ENCODE results near the gene NPTX1.

NPTX1 gene

DNA sequence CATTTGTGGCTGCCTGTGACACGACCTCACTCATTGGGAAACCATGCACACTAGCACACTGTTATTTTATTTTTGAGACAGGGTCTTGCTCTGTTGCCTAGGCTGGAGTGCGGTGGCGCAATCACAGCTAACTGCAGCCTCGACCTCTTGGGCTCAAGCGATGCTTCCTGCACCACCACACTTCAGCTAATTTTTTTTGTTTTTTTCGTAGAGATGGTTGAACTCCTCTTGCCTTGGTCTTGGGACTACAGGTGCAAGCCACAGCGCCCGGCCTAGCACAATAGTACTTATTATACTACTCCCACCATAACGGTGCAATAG, 2.8 kb upstream of the NPTX1 start:
- in situ Hi-C loops (cut with MboI; ENCODE audit: low sequenced_read_pairs) = no loop called here

DNA sequence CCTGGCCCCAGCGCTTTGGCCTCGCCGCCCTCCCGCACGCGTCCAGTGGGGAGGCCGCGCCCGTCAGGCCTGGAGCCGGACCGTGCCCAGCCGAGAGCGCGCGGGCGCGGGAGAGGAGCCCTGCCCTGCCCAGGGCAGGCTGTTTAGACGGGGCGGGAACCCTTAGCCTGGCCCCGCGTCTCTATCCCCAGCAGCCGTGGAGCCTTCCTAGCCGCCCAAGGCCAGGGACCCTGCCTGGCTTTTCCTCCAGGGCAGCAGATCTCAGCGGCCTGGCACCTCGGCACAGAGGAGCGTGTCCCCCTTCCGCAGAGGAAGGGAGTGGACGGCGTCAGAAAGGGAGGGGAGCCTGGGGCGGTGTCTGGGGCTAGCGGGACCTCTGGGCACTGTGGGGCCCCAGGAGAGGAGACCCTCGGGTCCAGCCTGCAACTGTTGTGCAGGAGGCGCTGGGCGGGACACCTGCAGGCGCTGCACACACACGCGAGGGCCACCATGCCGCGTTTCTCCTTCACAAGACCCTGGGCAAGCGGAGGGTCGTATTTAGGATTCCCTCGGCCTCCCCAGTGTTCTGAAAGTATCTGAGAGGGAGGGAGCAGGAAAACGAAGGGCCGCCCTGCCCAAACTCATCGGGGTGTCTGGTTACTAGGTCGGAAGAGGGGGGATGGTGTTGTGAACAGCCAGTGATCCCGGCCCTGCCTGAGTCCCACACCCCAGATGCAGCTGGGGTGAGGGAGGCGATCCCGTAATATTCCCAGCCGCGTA, 2.3 kb upstream of the NPTX1 start:
- in situ Hi-C loops (cut with MboI; ENCODE audit: low sequenced_read_pairs) = no loop called here

GRCh38 chr17:80477647-80478478, 1.5 kb upstream of the NPTX1 start:
- in situ Hi-C loops (cut with MboI; ENCODE audit: low sequenced_read_pairs) = no loop called here

DNA sequence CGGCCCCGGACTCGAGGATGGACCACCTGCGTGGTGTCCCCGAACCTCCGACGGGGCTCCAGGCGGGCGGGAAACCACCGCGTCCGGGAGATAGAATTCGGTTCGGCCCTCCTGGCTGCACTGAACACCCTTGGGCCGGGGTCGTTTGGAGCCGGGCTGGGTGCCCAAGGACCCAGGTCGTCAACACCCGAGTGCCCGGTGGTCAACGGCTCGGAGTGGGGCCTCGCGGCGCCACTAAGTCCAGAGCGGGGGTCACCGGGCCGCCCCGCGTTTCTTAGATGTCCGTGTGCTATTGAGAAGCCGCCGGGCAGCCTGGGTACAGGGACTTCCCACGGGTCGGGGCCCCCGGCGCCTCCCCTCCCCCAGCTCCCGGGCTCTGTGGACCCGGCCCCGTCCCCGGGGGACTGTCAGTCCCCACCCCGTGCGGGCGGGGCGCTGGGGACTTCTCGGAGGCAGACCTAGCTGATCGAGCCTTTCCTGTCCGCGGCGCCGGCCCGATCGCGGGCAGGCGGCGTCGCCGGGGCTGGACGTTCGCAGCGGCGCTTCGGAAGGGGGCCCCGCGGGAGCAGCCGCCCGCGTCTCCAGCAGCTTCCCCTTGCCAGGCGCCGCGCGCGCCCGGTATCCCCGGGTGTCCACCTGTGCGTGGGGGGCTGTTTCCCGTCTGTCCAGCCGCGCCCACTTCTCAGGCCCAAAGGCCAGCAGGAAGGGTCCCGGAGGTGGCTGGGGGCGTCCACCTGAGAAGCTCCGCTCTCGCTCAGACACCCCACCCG, 655 bp upstream of the NPTX1 start:
- in situ Hi-C loops (cut with MboI; ENCODE audit: low sequenced_read_pairs) = no loop called here

- in situ Hi-C loops (cut with MboI; ENCODE audit: low sequenced_read_pairs) = no loop called here
Measured at GRCh38 chr17:80474961-80475909, 1.2 kb downstream of the NPTX1 start.

- in situ Hi-C loops (cut with MboI; ENCODE audit: low sequenced_read_pairs) = no loop called here
Measured at GRCh38 chr17:80474231-80474960, 2.0 kb downstream of the NPTX1 start.

DNA sequence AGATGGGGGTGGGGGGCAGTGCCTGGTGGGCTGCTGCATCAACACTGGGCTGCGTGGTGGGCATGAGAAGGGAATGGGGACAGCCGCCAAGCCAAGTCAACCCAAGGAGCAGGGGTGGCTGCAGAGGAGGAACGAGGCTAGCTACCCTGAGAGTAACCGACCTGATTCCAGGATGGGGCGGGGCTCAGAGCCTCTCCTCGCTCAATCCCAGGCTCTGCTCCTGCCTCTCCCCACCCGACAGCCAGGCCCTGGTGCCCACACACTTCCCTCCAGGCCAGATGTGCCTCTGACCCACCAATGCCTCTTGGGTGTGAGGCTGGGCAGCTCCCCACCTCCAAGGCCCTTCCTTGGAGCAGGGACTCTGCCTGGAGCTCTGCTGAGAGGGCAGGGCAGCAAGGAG, 2.7 kb downstream of the NPTX1 start:
- in situ Hi-C loops (cut with MboI; ENCODE audit: low sequenced_read_pairs) = no loop called here

GRCh38 chr17:80472996-80473395, 3.4 kb downstream of the NPTX1 start:
- in situ Hi-C loops (cut with MboI; ENCODE audit: low sequenced_read_pairs) = no loop called here

GRCh38 chr17:80471922-80472321, 4.5 kb downstream of the NPTX1 start:
- in situ Hi-C loops (cut with MboI; ENCODE audit: low sequenced_read_pairs) = no loop called here

- in situ Hi-C loops (cut with MboI; ENCODE audit: low sequenced_read_pairs) = no loop called here
Measured at GRCh38 chr17:80470603-80471002, 5.8 kb downstream of the NPTX1 start.

GRCh38 chr17:80469667-80470066, 6.7 kb downstream of the NPTX1 start:
- in situ Hi-C loops (cut with MboI; ENCODE audit: low sequenced_read_pairs) = no loop called here

DNA sequence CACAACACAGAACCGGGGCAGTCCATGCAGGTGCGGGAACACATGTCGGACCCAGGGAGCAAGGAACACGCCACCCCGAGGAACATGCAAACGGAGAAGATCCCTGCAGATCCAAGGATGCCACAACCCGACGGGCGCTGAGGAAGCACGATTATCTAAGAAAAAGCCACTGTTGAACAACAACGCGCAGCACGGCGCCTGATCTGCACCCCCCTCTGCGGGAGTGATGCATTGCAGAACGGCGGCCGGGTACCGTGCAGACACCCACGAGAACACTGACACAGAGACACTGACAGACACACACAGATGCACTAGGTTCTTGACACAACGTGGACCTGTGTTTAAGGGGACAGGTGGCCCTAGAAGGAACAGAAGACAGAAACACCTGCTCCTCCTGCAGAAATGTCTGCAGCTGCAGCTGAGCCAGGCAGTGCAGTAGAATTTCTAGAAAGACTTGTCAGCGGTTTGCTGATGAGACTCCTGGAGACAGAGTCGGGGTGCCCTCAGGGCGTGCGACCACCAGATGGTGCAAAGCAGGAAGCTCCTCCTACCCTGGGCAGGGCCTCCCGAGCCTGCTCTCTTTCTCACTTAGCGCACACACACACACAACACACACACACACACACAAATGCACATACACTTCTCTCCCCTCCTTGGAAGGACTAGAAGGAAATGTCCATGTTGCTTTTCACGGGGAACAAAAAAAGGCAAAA, 7.5 kb downstream of the NPTX1 start:
- in situ Hi-C loops (cut with MboI; ENCODE audit: low sequenced_read_pairs) = no loop called here

DNA sequence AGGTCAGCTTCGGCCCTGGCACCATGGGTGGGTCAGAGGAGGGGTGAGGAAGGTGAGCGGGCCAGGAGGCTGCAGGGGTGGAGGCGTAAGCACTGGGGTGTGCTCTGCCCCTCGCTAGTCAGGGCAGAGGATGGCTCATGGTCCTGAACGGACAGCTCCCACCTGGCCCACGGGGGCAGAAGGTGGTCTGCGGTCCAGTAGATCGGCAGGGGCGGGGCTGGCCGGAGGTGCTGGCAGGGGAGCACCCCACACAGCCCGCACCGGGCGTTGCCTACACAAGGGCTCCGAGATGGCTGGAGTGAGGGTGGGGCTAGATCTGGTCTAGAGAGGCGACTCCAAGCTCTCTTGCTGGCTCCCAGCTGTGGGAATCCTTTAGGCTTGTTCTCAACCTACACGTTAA, 8.2 kb downstream of the NPTX1 start:
- in situ Hi-C loops (cut with MboI; ENCODE audit: low sequenced_read_pairs) = no loop called here

DNA sequence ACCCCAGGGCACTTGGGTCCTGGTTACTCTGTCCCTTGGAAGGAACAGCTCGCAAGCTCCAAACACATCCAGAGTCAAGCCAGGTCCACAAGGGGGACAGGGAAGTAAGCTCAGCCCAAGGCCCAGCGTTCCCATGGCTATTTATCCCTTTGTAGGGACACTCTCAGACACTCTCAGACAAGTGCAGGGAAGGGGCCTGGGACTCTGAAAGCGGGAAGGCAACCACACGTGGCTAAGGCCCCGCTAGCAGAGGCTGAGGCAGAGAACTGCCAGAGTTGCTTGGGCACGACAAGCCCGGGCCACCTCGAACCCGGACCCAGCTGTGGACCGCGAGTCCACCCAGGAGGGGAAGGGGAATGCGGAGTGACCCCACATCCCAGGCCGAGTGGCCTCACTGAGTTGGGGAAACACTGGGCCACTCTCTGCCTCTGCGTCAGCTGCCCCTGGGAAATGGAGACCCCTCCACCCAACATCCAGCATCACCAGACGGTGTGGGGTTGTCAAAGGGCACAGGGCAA, 10.2 kb downstream of the NPTX1 start:
- in situ Hi-C loops (cut with MboI; ENCODE audit: low sequenced_read_pairs) = no loop called here

GRCh38 chr17:80465327-80465974, 11.0 kb downstream of the NPTX1 start:
- in situ Hi-C loops (cut with MboI; ENCODE audit: low sequenced_read_pairs) = no loop called here

DNA sequence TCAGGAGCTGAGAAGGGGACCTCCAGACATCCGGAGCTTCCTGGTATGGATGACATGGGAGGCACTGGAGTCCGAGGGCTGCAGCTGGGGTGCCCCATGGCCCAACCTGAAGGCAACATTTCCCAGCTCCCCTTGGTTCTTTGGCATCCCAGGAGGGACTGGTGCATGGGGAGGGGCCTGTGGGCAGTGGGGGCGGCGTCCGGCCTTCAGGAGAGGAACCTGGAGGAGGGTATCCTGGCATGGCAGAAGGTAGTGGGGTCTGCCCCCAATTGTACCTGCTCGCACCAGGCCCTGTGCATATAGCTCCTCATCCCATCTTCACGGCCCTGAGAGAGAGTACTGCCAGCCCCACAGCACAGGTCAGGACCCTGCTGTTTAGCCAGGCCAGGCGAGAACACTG, 11.9 kb downstream of the NPTX1 start:
- in situ Hi-C loops (cut with MboI; ENCODE audit: low sequenced_read_pairs) = no loop called here

- in situ Hi-C loops (cut with MboI; ENCODE audit: low sequenced_read_pairs) = no loop called here
Measured at GRCh38 chr17:80463784-80464400, 12.5 kb downstream of the NPTX1 start.

- in situ Hi-C loops (cut with MboI; ENCODE audit: low sequenced_read_pairs) = no loop called here
Measured at GRCh38 chr17:80461528-80462160, 14.8 kb downstream of the NPTX1 start.

All from HL-60/S4 treated with phorbol 12-myristate 13-acetate at 8.2 ng/mL for 4 days and 3 days (cell line).